Urothelium cell line (cell line): Measurements from ENCODE around the gene DNER.
"Not testable (repeated sequence)": the region's sequence is repeated elsewhere in the genome, so short reads cannot be mapped to it uniquely, and the experiment has no call there.

Source experiments
- DNase-seq: peaks from one replicate; pipeline ENCODE4 v3.0.0; 2011; ENCODE audit warnings: low spot score, mixed read lengths
- FAIRE-seq: peaks from 2 replicates; lab custom pipeline; 2011; peaks lifted over from hg19 to GRCh38; lab: Jason Lieb, UNC

DNER gene

GRCh38 chr2:229714080-229714735 lies at the start of gene DNER:
Gene DNER, minus strand, starts transcription at chr2:229714555. Its CDS starts 132 bp downstream, at chr2:229714423.
- no peak for FAIRE-seq
- peak; percentile 74 for DNase-seq

- FAIRE-seq: no peak
- DNase-seq: no peak
Measured at GRCh38 chr2:229761663-229762062, 47.3 kb upstream of the DNER start.

GRCh38 chr2:229757462-229757861 lies 43.1 kb upstream of the DNER start:
- DNase-seq: not testable (repeated sequence)

GRCh38 chr2:229752970-229753729 lies 38.8 kb upstream of the DNER start:
- FAIRE-seq: no peak

More at GRCh38 chr2:229757462-229757861, 43.1 kb upstream of the DNER start:
- not testable (repeated sequence) for FAIRE-seq

GRCh38 chr2:229749779-229750178 lies 35.4 kb upstream of the DNER start:
- FAIRE-seq: no peak
- DNase-seq: no peak

More at GRCh38 chr2:229752970-229753729, 38.8 kb upstream of the DNER start:
- no peak for DNase-seq

- DNase-seq: no peak
- FAIRE-seq: no peak
Measured at GRCh38 chr2:229748950-229749349, 34.6 kb upstream of the DNER start.

- DNase-seq, FAIRE-seq: not testable (repeated sequence)
Measured at GRCh38 chr2:229742691-229743090, 28.3 kb upstream of the DNER start.

GRCh38 chr2:229740279-229740678 lies 25.9 kb upstream of the DNER start:
- FAIRE-seq (no peak), DNase-seq (no peak)

GRCh38 chr2:229738024-229738625 lies 23.8 kb upstream of the DNER start:
- no peak for FAIRE-seq
- DNase-seq: no peak

- no peak for FAIRE-seq
- DNase-seq: no peak
Measured at GRCh38 chr2:229734410-229734809, 20.1 kb upstream of the DNER start.

- DNase-seq (no peak), FAIRE-seq (no peak)
Measured at GRCh38 chr2:229733611-229734245, 19.4 kb upstream of the DNER start.

GRCh38 chr2:229732897-229733296 lies 18.5 kb upstream of the DNER start:
- DNase-seq (no peak), FAIRE-seq (peak; percentile 44)

GRCh38 chr2:229731916-229732315 lies 17.6 kb upstream of the DNER start:
- no peak for FAIRE-seq

GRCh38 chr2:229731363-229731762 lies 17.0 kb upstream of the DNER start:
- DNase-seq (no peak), FAIRE-seq (no peak)

More at GRCh38 chr2:229731916-229732315, 17.6 kb upstream of the DNER start:
- DNase-seq: no peak

GRCh38 chr2:229728370-229728769 lies 14.0 kb upstream of the DNER start:
- FAIRE-seq: no peak
- no peak for DNase-seq

GRCh38 chr2:229726643-229727042 lies 12.3 kb upstream of the DNER start:
- FAIRE-seq: no peak

GRCh38 chr2:229725716-229726574 lies 11.6 kb upstream of the DNER start:
- DNase-seq (peak; percentile 19), FAIRE-seq (no peak)

More at GRCh38 chr2:229726643-229727042, 12.3 kb upstream of the DNER start:
- DNase-seq: no peak

- not testable (repeated sequence) for DNase-seq, FAIRE-seq
Measured at GRCh38 chr2:229723192-229723591, 8.8 kb upstream of the DNER start.

- DNase-seq (no peak), FAIRE-seq (no peak)
Measured at GRCh38 chr2:229719926-229720647, 5.7 kb upstream of the DNER start.
